ENCODE results near the gene PRELP.

Gene PRELP

DNA sequence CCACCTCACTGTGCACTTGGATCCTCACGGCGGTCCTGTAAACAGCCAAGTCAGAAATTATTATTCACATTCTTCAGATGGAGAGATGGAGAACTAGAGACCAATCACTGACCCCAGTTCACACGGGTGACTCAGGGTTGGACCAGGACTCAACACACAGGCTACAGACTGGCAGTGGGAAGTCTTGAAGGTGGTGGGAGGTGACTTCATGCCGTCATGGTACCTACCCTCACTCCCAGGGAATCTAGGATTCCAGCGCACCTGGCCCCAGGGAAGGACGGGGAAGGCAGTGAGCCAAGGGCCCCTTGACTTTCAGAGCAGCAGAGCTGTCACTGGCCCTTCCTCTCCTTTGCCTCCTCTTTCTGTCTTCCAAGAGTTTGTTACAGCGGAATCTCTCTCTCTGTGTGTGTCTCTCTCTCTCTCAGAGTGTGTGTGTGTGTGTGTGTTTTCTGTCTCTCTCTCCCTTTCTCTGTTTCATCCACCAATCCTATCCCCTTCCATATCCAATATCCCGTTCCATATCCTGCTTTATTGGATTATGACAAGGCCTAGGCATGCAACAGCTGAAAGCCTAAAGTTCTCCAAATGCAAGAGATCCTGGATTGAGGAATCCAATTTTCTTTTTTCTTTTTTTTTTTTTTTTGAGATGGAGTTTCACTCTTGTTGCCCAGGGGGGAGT is 30.1 kb downstream of the PRELP start:
- Histone ChIP-seq H3K27me3 (ENCODE audit: insufficient read depth, low read depth) (no peaks in the 10 kb centered on the region; the same call in 1 of the 2 replicates), H3K79me2 (ENCODE audit: insufficient read depth, low read depth) (no peaks in the 10 kb centered on the region), H4K20me1 (ENCODE audit: insufficient read depth) (no peaks in the 10 kb centered on the region), H2AFZ (ENCODE audit: low read depth) (no peak overlapping the region), H3K4me1 (ENCODE audit: low read depth, poor library complexity, severe bottlenecking) (no peaks in the 10 kb centered on the region), H3K27ac (no peak overlapping the region), H3K4me3 (IDR thresholded peaks at IDR 0.05; ENCODE audit: insufficient read depth, low read depth, low read length) (no peak overlapping the region), H3K36me3 (ENCODE audit: insufficient read depth) (no peaks in the 10 kb centered on the region), H3K9ac (no peak overlapping the region), H3K4me2 (no peak overlapping the region)
- TF ChIP-seq, protein P1, sequence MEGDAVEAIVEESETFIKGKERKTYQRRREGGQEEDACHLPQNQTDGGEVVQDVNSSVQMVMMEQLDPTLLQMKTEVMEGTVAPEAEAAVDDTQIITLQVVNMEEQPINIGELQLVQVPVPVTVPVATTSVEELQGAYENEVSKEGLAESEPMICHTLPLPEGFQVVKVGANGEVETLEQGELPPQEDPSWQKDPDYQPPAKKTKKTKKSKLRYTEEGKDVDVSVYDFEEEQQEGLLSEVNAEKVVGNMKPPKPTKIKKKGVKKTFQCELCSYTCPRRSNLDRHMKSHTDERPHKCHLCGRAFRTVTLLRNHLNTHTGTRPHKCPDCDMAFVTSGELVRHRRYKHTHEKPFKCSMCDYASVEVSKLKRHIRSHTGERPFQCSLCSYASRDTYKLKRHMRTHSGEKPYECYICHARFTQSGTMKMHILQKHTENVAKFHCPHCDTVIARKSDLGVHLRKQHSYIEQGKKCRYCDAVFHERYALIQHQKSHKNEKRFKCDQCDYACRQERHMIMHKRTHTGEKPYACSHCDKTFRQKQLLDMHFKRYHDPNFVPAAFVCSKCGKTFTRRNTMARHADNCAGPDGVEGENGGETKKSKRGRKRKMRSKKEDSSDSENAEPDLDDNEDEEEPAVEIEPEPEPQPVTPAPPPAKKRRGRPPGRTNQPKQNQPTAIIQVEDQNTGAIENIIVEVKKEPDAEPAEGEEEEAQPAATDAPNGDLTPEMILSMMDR (conservative IDR thresholded peaks at IDR 0.05; ENCODE audit: low read depth, low read length), result no peak

DNA sequence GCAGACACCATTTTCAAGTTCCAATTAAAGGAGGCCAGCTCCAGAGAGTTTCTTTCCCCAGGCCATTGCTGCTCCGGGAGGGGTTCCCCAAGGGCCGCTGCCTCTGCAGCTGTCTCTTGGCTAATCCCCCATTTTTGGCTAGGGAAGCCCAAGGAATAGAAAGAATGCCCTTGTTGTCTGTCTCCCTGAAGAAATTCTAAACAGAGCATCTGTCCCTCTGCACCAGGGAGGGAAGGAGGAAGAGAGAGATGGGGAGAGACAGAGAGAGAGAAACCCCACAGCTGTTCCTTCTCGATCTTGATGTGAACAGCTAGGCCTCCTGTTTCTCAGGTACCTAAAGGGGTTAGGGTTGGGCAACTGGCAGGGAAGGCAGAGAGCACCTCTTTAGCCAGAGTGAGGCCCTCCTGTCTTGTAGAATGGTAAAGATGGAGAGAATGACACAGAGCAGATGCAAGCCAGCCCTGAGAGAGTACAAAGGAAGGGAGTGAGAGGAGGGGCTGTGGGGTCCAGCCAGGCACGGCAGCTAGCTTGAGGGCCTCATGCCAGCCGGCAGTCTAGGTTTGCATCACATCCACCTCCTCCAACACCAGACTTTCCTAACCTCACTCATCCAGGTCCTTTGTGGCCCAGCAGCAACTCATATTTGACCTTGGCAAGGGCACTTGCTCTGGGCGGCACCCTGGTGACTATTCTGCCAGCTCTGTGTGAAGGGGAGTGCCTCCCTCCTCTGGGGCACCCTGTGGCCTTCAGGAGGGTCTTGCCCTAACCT is 31.4 kb downstream of the PRELP start:
- no peak overlapping the region for H3K9ac ChIP-seq
- H3K4me3 ChIP-seq (IDR thresholded peaks at IDR 0.05; ENCODE audit: insufficient read depth, low read depth, low read length), result no peak overlapping the region
- H3K79me2 ChIP-seq (ENCODE audit: insufficient read depth, low read depth), result no peaks in the 10 kb centered on the region
- no peaks in the 10 kb centered on the region for H4K20me1 ChIP-seq (ENCODE audit: insufficient read depth)
- H2AFZ ChIP-seq (ENCODE audit: low read depth), result no peak overlapping the region
- no peaks in the 10 kb centered on the region; the same call in 1 of the 2 replicates for H3K27me3 ChIP-seq (ENCODE audit: insufficient read depth, low read depth)
- no peak overlapping the region for H3K4me2 ChIP-seq
- no peak overlapping the region for H3K27ac ChIP-seq
- TF ChIP-seq, protein P1 (conservative IDR thresholded peaks at IDR 0.05; ENCODE audit: low read depth, low read length), result no peak
- no peaks in the 10 kb centered on the region for H3K36me3 ChIP-seq (ENCODE audit: insufficient read depth)
- H3K4me1 ChIP-seq (ENCODE audit: low read depth, poor library complexity, severe bottlenecking), result no peaks in the 10 kb centered on the region

DNA sequence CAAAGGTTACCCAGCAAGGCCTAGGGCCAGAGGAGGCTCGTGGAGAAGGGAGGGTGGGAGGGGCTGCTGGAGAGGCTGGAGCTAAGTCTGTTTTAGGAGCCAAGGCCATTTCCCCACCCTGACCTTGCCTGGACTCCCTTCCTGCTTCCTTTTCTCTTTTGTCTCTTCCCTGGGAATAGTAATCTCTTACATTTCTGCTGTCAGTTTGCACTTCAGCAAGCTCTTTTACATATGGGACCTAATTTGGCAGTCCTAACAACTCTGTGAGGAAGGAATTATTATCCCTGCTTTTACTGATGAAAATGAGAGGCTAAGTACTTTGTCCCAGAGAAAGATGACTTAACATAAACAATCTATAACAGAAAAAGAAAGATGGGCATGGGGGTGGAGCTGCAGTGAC is 32.2 kb downstream of the PRELP start:
- TF ChIP-seq, protein P1 (conservative IDR thresholded peaks at IDR 0.05; ENCODE audit: low read depth, low read length), result no peak
- Histone ChIP-seq H3K9ac (no peak overlapping the region), H2AFZ (ENCODE audit: low read depth) (no peak overlapping the region), H3K27ac (no peak overlapping the region), H3K4me1 (ENCODE audit: low read depth, poor library complexity, severe bottlenecking) (no peaks in the 10 kb centered on the region), H3K79me2 (ENCODE audit: insufficient read depth, low read depth) (no peaks in the 10 kb centered on the region), H3K4me2 (no peak overlapping the region), H3K4me3 (IDR thresholded peaks at IDR 0.05; ENCODE audit: insufficient read depth, low read depth, low read length) (no peak overlapping the region), H3K36me3 (ENCODE audit: insufficient read depth) (no peaks in the 10 kb centered on the region), H3K27me3 (ENCODE audit: insufficient read depth, low read depth) (no peaks in the 10 kb centered on the region), H4K20me1 (ENCODE audit: insufficient read depth) (no peaks in the 10 kb centered on the region)

DNA sequence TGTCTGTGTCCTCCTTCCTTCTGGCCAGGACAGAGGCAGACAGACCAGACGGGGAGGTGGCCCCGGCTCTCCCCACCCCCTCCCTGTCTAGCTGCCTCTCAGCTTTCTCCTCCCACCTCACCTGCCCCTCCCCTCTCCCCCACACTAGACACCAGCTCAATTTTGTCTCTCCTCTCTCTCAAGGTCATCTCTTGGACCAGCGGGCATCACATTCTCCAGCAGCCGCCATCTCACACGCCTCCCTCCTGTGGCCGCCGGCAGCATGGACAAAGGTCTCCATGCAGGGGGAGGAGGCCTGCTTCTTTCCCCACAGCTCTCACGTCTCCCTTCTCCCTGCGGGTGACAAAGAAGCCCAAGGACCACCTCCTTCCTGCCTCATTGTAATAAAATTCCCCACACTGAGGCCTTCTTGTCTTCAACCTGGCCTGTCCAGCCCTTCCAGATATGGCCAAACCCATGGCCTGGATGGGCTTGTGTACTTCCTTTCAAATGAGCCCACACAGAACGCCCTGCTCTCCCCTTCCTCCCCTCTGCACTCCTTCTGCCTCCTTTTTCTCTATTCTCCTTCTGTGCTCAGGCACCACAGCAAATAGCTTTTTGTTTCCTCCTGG is 33.0 kb downstream of the PRELP start:
- H4K20me1 ChIP-seq (ENCODE audit: insufficient read depth), result no peaks in the 10 kb centered on the region
- H3K27ac ChIP-seq, result no peak overlapping the region
- no peaks in the 10 kb centered on the region for H3K27me3 ChIP-seq (ENCODE audit: insufficient read depth, low read depth)
- no peak overlapping the region for H3K9ac ChIP-seq
- H3K36me3 ChIP-seq (ENCODE audit: insufficient read depth), result no peaks in the 10 kb centered on the region
- no peaks in the 10 kb centered on the region for H3K4me1 ChIP-seq (ENCODE audit: low read depth, poor library complexity, severe bottlenecking)
- no peak overlapping the region for H3K4me2 ChIP-seq
- TF ChIP-seq, protein P1 (conservative IDR thresholded peaks at IDR 0.05; ENCODE audit: low read depth, low read length), result no peak
- no peaks in the 10 kb centered on the region for H3K79me2 ChIP-seq (ENCODE audit: insufficient read depth, low read depth)
- no peak overlapping the region for H3K4me3 ChIP-seq (IDR thresholded peaks at IDR 0.05; ENCODE audit: insufficient read depth, low read depth, low read length)
- H2AFZ ChIP-seq (ENCODE audit: low read depth), result no peak overlapping the region
